Panc1 (cell line): Measurements from ENCODE around the gene PDE3A. TPM values are rescaled to one million over a fixed set of nuclear protein-coding genes. Genes with fewer than 3 reads are reported as not detected.

Experiments used
- ATAC-seq: fragments of 200-7000 bp; cut with Tn5 transposase; 2 replicates; pipeline ENCODE4 v1.9.1; 2020; ENCODE audit warnings: mild to moderate bottlenecking, moderate library complexity
- BruUV-seq: library from RNA; stranded (reverse); fragments of 400-500 nt; replicated peaks from 2 replicates; lab custom pipeline; 2021; lab: Mats Ljungman, UMichigan
- CTCF ChIA-PET: fragments of 300-600 bp; sonication (Branson Sonifier 250); formaldehyde crosslinking; loops from one replicate; lab custom pipeline; 2022; ENCODE audit warnings: antibody characterized with exemption; lab: Charles Lee
- POLR2A ChIA-PET: fragments of 300-600 bp; sonication (Branson Sonifier 250); formaldehyde crosslinking; loops from one replicate; lab custom pipeline; 2022; ENCODE audit warnings: antibody characterized with exemption; lab: Charles Lee
- DNase-seq: peaks from one replicate; pipeline ENCODE4 v3.0.0-alpha.2; 2010; ENCODE audit warnings: low read depth, low spot score
- H3K27ac ChIP-seq: 2 replicates; pipeline ENCODE4 v1.5.1; 2011; ENCODE audit warnings: mild to moderate bottlenecking, low read length, inconsistent platforms
- H3K27me3 ChIP-seq: fragments of 200-500 bp; sonication (Bioruptor generic); 2 replicates; pipeline ENCODE4 v1.6.0; 2014; ENCODE audit warnings: low read length, inconsistent platforms; ENCODE audit not compliant: control insufficient read depth, insufficient read depth
- H3K36me3 ChIP-seq: fragments of 200-500 bp; sonication (Bioruptor generic); 2 replicates; pipeline ENCODE4 v1.5.1; 2014; ENCODE audit warnings: inconsistent platforms, mild to moderate bottlenecking, low read length, moderate library complexity; ENCODE audit not compliant: control insufficient read depth, insufficient read depth
- H3K4me1 ChIP-seq: 2 replicates; pipeline ENCODE4 v1.5.1; 2011; ENCODE audit warnings: inconsistent platforms, mild to moderate bottlenecking, low read length, moderate library complexity; ENCODE audit not compliant: control insufficient read depth, insufficient read depth
- H3K4me3 ChIP-seq, 2 experiments: 2 replicates each; pipeline ENCODE4 v1.5.1; 2011 to 2012; ENCODE audit warnings: low read depth in 2 of 2, low read length in 2 of 2, mild to moderate bottlenecking in 2 of 2, inconsistent platforms in 1 of 2, moderate library complexity in 1 of 2
- H3K9me3 ChIP-seq: fragments of 200-500 bp; sonication (Bioruptor generic); 2 replicates; pipeline ENCODE4 v1.5.1; 2014; ENCODE audit warnings: low read depth, mild to moderate bottlenecking, inconsistent platforms, low read length, moderate library complexity; ENCODE audit not compliant: control insufficient read depth, insufficient read depth
- CTCF ChIP-seq: fragments of 450-650 bp; IDR thresholded peaks from 2 replicates; pipeline ENCODE4 v1.5.1; 2017; ENCODE audit warnings: mild to moderate bottlenecking
- POLR2AphosphoS5 ChIP-seq: IDR thresholded peaks from 2 replicates; pipeline ENCODE4 v1.6.1; 2012; ENCODE audit warnings: mild to moderate bottlenecking, low read depth, low read length, moderate library complexity
- REST ChIP-seq, 2 experiments: IDR thresholded peaks; 2 replicates each; pipeline ENCODE4 v1.6.1; 2011 to 2012; ENCODE audit warnings: low read depth in 2 of 2, control low read depth in 1 of 2, low read length in 1 of 2, mild to moderate bottlenecking in 1 of 2, moderate library complexity in 1 of 2; ENCODE audit not compliant: insufficient read depth in 1 of 2
- SIN3A ChIP-seq: IDR thresholded peaks from 2 replicates; pipeline ENCODE4 v1.6.1; 2012; ENCODE audit warnings: low read depth, mild to moderate bottlenecking, low read length, moderate library complexity, borderline replicate concordance; ENCODE audit not compliant: insufficient read depth
- TCF7L2 ChIP-seq: IDR thresholded peaks from 2 replicates; pipeline ENCODE4 v1.6.1; 2011; ENCODE audit warnings: mild to moderate bottlenecking, low read depth, low read length, inconsistent platforms
- in situ Hi-C: cut with HindIII; loops from 2 replicates; pipeline ENCODE4 v1.10.0; 2016; ENCODE audit warnings: low sequenced_read_pairs, low pct_unique_long_range_greater_than_20kb
- intact Hi-C: fragments of 100-400 bp; cut with micrococcal nuclease; formaldehyde crosslinking; loops from one replicate; pipeline ENCODE4 v1.10.0; 2022; ENCODE audit not compliant: unreplicated experiment
- total RNA-seq: library from RNA; stranded (reverse); gene quantifications from one replicate; pipeline ENCODE4 v1.2.1, GENCODE V29; 2021; ENCODE audit not compliant: unreplicated experiment

Gene PDE3A
- total RNA-seq, 1 experiment from 2014 or later = 0.03 TPM

GRCh38 chr12:20704860-20705259 is 336.5 kb downstream of the PDE3A start:
- H3K4me1 ChIP-seq = no peaks in the 10 kb centered on the region
- no peak for DNase-seq
- BruUV-seq = no TSS peak
- no peak for ATAC-seq
- no peaks in the 10 kb centered on the region for H3K36me3 ChIP-seq
- TF ChIP-seq TCF7L2 (no peak), REST (IDR thresholded peaks at IDR 0.05; ENCODE audit: insufficient read depth in 1 of 2, low read depth in 2 of 2, low read length in 1 of 2) (no peak), POLR2AphosphoS5 (no peak), SIN3A (no peak), CTCF (no peak)
- in situ Hi-C loops (no loop called here), intact Hi-C loops (no loop called here)
- H3K27ac ChIP-seq = no peak overlapping the region
- H3K4me3 ChIP-seq = no peak overlapping the region
- no peaks in the 10 kb centered on the region for H3K27me3 ChIP-seq
- ChIA-PET CTCF (no interaction called here), POLR2A (no interaction called here)
- no peaks in the 10 kb centered on the region for H3K9me3 ChIP-seq

DNA sequence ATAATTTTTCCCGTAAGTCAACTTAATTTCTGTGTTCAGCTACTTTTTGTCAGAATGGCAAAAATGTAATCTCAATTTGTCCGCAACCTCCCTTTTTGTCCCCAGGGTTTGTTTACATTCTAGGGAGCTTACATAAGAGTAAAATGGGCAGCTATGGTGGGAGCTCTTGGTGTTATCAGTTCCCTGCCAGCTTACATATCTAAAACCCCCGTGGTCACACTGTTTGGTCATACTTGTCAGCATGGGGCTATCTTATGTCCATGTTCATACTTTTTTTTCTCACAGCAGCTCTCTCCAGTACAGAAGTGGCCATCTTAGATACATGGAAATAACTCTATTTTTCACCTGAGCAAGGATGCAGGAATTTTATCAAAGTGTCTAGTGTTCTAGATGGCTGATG is 343.5 kb downstream of the PDE3A start:
- ATAC-seq (no peak), DNase-seq (no peak)
- ChIA-PET CTCF (no interaction called here), POLR2A (no interaction called here)
- no TSS peak for BruUV-seq
- H3K27ac ChIP-seq = no peak overlapping the region
- in situ Hi-C loops (no loop called here), intact Hi-C loops (no loop called here)
- no peaks in the 10 kb centered on the region for H3K36me3 ChIP-seq
- no peaks in the 10 kb centered on the region for H3K9me3 ChIP-seq
- no peaks in the 10 kb centered on the region for H3K4me1 ChIP-seq
- no peak for TF ChIP-seq CTCF
- no peak for TF ChIP-seq POLR2AphosphoS5
- no peak for TF ChIP-seq SIN3A
- no peak for TF ChIP-seq TCF7L2
- TF ChIP-seq REST (IDR thresholded peaks at IDR 0.05; ENCODE audit: insufficient read depth in 1 of 2, low read depth in 2 of 2, low read length in 1 of 2) = no peak
- H3K4me3 ChIP-seq = no peak overlapping the region
- no peaks in the 10 kb centered on the region for H3K27me3 ChIP-seq
